ENCODE measurements around the gene IRAK2.

DNA sequence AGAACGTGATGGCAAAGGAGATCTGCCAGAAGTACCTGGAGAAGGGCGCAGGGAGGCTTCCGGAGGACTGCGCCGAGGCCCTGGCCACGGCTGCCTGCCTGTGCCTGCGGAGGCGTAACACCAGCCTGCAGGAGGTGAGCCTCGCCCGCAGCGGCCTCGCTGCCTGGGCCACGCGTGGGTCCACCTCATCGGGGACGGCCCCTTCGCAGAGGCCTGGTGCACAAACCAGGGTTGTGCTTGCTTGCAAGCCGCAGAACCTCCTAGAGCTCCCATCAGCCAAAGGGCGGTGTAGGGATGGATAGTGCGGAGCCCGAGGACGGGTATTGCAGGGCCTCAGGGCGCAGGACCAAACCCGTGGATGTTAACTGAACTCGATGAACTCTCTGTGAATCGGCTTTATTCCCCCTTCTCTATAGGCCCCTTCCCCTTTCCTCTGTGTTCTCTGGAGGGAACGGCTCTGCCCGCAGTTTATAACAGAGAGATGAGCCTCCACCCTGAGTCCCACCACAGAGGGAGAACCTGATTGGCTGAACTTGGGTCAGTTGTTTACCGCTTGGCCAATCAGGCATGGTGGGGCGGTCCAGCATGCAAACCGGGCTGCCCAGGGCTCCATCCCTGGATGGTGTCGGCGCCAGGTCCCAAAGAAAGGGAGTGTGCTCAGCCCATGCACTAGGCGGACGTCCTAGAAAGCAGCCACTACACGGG, 70.0 kb downstream of the IRAK2 start:
- TF ChIP-seq, protein P1, sequence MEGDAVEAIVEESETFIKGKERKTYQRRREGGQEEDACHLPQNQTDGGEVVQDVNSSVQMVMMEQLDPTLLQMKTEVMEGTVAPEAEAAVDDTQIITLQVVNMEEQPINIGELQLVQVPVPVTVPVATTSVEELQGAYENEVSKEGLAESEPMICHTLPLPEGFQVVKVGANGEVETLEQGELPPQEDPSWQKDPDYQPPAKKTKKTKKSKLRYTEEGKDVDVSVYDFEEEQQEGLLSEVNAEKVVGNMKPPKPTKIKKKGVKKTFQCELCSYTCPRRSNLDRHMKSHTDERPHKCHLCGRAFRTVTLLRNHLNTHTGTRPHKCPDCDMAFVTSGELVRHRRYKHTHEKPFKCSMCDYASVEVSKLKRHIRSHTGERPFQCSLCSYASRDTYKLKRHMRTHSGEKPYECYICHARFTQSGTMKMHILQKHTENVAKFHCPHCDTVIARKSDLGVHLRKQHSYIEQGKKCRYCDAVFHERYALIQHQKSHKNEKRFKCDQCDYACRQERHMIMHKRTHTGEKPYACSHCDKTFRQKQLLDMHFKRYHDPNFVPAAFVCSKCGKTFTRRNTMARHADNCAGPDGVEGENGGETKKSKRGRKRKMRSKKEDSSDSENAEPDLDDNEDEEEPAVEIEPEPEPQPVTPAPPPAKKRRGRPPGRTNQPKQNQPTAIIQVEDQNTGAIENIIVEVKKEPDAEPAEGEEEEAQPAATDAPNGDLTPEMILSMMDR (IDR thresholded peaks at IDR 0.05): no peak
- TF ChIP-seq POLR2A (IDR thresholded peaks at IDR 0.05): no peak
